Body of pancreas (tissue), 4 donors: ENCODE measurements around the gene HABP4. TPM values are rescaled to one million over a fixed set of nuclear protein-coding genes. Genes with fewer than 3 reads are reported as not detected.

Experiments used
- ATAC-seq: fragments of 150-250 bp; one replicate; pipeline ENCODE4 v1.9.1; 2016
- DNase-seq, 4 donors: peaks; one replicate each; pipeline ENCODE4 v3.0.0-alpha.2; 2019
- H3K27ac ChIP-seq, 4 donors: fragments of 200-600 bp; sonication (generic); 1 replicate in 3 of 4; 2 replicates in 1 of 4; pipeline versions ENCODE4 v1.5.1 to v1.6.1; 2016 to 2019; ENCODE audit warnings: mild to moderate bottlenecking in 1 of 4, mixed read lengths in 1 of 4, moderate library complexity in 1 of 4
- H3K27me3 ChIP-seq, 2 donors: fragments of 200-600 bp; sonication (generic); one replicate each; pipeline ENCODE4 v1.6.0; 2016; ENCODE audit warnings: mild to moderate bottlenecking in 1 of 2
- H3K36me3 ChIP-seq, 2 donors: fragments of 200-600 bp; sonication (generic); replicated peaks in 1 of 2; 2 replicates each; pipeline ENCODE4 v1.5.1; 2016; ENCODE audit warnings: low read depth in 2 of 2; ENCODE audit not compliant: insufficient read depth in 1 of 2
- H3K4me1 ChIP-seq: fragments of 200-600 bp; sonication (generic); one replicate; pipeline ENCODE4 v1.6.0; 2016
- H3K4me3 ChIP-seq, 2 donors: fragments of 200-600 bp; sonication (generic); 1 replicate in 1 of 2; 2 replicates in 1 of 2; pipeline ENCODE4 v1.5.1; 2016 to 2019
- H3K9me3 ChIP-seq, 3 donors: fragments of 200-600 bp; sonication (generic); 1 replicate in 2 of 3; 2 replicates in 1 of 3; pipeline ENCODE4 v1.5.1; 2016
- POLR2A ChIP-seq, 3 donors: fragments of 450-650 bp; IDR thresholded peaks; one replicate each; pipeline ENCODE4 v1.6.1; 2016; ENCODE audit warnings: antibody characterized with exemption in 3 of 3, mild to moderate bottlenecking in 2 of 3
- WGBS, 2 donors: methylation state at CpG; one replicate each; pipeline ENCODE4 v1.1.5; 2017; 5-methylcytosine and 5-hydroxymethylcytosine counted together
- intact Hi-C: fragments of 100-400 bp; cut with DNase I; formaldehyde crosslinking; loops from one replicate; pipeline ENCODE4 v1.15.1; 2023
- total RNA-seq, 2 donors: library from RNA; depleted of rRNA; stranded (reverse); fragments of >200 nt; gene quantifications; one replicate each; pipeline ENCODE4 v1.1.0, GENCODE V29; 2016
- TF ChIP-seq, protein P1 (sequence below), 7 experiments: fragments of 450-650 bp in 4 of 7; fragments of 200-600 bp in 3 of 7; sonication (generic) in 3 of 7; IDR thresholded peaks; one replicate each; pipeline ENCODE4 v1.5.1; 2016 to 2019; ENCODE audit warnings: antibody characterized with exemption in 7 of 7

Gene HABP4
- total RNA-seq, 2 donors from 2014 or later = 12.2 to 12.5 TPM

DNA sequence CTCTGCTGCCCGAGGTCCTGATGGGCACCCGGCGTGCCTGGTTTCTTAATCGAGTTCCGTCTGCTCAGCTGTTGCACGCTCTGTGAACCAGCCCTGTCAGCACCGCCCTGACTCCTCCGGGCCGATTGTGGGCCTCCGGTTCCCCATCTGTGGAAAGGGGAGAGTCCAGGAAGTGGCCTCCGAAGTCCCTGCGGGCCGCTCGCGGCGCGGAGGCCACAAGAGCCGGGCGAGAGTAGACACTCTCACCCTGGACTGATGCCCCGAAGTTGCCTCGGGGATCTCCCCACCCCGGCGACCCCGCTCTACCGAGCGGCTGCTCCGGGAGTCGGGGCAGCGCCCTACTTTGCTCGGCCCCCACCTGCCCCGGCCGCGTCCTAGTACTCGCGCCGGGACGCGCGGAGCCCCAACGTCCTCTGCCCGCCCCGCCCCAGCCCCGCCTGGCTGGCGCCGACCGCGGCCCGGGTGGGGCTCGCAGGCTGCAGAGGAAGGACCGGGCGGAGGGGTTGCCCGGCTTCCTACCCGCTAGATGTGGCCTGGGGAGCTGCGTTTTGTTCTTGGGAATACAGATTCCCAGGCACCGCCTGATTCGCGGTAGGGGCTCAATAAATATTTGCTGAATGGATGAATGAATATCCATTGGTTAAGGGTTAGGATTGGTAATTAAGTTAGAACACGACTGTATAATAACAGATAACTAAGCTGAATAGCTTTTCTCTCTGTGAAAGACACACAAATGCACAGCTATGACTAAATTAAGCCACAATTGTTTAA is 30.9 kb upstream of the HABP4 start:
- ATAC-seq (peak; percentile 43), DNase-seq (peak; percentile 60 to 76 (median 62))
- intact Hi-C loops = no loop called here

DNA sequence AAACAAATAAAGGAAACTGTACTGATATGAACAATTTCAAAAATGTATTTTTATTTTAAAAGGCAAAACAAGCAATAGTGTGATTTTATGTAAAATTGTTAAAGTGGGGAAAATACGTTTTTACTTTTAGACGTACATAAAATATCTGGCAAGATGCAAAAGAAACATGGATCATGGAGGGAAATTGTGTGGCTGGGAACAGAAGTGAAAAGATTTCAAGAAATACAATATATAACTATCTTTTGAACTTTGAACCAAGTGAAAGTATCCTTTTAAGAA is 30.3 kb upstream of the HABP4 start:
- H3K36me3 ChIP-seq = no peaks in the 10 kb centered on the region
- H3K4me1 ChIP-seq = peaks cover 29% of the 10 kb centered on the region
- 23 to 32% methylated on average over 2 of the region's 2 CpGs for WGBS, 2 donors
- no peaks in the 10 kb centered on the region for H3K9me3 ChIP-seq
- ATAC-seq (no peak), DNase-seq (no peak)
- peak overlapping the region in 3 of 4 donors; percentile 96 to 99 (median 97) for H3K27ac ChIP-seq
- intact Hi-C loops = no loop called here
- no peaks in the 10 kb centered on the region for H3K27me3 ChIP-seq
- TF ChIP-seq POLR2A (IDR thresholded peaks at IDR 0.05) = no peak
- TF ChIP-seq, protein P1, sequence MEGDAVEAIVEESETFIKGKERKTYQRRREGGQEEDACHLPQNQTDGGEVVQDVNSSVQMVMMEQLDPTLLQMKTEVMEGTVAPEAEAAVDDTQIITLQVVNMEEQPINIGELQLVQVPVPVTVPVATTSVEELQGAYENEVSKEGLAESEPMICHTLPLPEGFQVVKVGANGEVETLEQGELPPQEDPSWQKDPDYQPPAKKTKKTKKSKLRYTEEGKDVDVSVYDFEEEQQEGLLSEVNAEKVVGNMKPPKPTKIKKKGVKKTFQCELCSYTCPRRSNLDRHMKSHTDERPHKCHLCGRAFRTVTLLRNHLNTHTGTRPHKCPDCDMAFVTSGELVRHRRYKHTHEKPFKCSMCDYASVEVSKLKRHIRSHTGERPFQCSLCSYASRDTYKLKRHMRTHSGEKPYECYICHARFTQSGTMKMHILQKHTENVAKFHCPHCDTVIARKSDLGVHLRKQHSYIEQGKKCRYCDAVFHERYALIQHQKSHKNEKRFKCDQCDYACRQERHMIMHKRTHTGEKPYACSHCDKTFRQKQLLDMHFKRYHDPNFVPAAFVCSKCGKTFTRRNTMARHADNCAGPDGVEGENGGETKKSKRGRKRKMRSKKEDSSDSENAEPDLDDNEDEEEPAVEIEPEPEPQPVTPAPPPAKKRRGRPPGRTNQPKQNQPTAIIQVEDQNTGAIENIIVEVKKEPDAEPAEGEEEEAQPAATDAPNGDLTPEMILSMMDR (IDR thresholded peaks at IDR 0.05) = no peak
- H3K4me3 ChIP-seq = no peak overlapping the region

More for the DNA sequence above, 30.9 kb upstream of the HABP4 start:
- Histone ChIP-seq H3K27me3 (no peaks in the 10 kb centered on the region), H3K9me3 (no peaks in the 10 kb centered on the region), H3K27ac (peak overlapping the region; percentile 96 to 99 (median 97)), H3K4me3 (peak overlapping the region; percentile 41 to 85), H3K4me1 (peaks cover 29% of the 10 kb centered on the region), H3K36me3 (no peaks in the 10 kb centered on the region)
- 0% methylated on average over 14 to 48 of the region's 58 CpGs for WGBS, 2 donors
- TF ChIP-seq, protein P1 (IDR thresholded peaks at IDR 0.05) = peak in 1 of 7 experiments; percentile 12
- TF ChIP-seq POLR2A (IDR thresholded peaks at IDR 0.05) = peak; percentile 50 to 79 (median 76)

DNA sequence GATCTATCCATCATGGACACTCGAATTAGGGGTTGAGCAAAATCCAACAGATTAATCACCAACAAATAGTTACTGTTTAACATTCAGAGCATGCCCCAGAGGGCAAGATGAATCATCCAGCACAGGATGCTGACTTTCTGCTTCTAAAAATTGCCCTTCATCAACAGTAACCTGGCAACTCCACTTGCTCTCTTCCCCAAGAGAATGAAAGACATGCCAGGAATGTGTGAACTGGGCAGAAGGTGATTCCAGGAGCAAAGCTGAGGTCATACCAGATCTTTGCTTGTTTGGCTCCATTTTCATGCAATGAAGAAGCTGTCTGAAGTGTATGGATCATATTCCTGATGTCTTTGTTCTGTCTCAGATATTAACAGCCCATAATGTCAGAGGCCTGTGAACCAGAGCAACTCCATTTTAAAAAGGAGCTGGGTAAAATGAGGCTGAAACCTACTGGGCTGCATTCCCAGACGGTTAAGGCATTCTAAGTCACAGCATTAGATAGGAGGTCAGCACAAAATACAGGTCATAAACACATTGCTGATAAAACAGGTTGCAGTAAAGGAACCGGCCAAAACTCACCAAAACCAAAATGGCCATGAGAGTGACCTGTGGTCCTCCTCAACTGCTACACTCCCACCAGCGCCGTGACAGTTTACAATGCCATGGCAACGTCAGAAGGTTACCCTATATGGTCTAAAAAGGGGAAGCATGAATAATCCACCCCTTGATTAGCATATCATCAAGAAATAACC is 29.3 kb upstream of the HABP4 start:
- TF ChIP-seq, protein P1 (IDR thresholded peaks at IDR 0.05) = no peak
- no peak for TF ChIP-seq POLR2A (IDR thresholded peaks at IDR 0.05)
- peak; percentile 15 for ATAC-seq
- 42 to 47% methylated on average over 6 of the region's 6 CpGs for WGBS, 2 donors

DNA sequence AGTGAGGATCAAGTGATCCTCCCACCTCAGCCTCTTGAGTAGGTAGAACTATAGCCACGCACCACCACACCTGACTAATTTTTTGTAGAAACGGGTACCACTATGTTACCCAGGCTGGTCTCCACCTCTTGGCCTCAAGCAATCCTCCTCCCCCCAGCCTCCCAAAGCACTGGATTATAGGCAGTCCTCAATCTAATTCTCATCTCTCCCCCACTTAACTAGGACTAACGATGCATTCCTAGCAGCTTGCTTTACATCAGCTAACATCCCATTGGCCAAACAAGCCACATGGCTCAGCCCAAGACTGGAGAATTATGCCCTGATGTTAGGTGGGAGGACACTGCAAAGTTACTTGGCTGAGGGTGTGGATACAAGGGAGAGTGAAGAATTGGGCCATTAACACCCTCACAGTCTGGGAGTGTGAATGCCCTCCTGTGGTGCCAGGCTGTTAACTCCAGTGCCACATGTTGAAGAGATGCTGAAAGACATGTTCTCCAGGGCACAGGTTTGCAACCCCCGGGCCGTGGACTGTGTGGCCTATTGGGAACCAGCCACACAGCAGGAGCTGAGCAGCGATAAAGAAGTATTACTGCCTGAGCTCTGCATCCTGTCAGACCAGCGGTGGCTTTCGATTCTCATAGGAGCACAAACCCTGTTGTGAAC is 26.5 kb upstream of the HABP4 start:
- intact Hi-C loops = no loop called here
- Histone ChIP-seq H3K27me3 (no peaks in the 10 kb centered on the region), H3K36me3 (no peaks in the 10 kb centered on the region), H3K4me3 (no peak overlapping the region), H3K27ac (no peak overlapping the region), H3K9me3 (no peaks in the 10 kb centered on the region), H3K4me1 (peaks cover 23% of the 10 kb centered on the region)
- DNase-seq = no peak
- WGBS, 2 donors = 73 to 90% methylated on average over 3 to 8 of the region's 8 CpGs
- no peak for TF ChIP-seq POLR2A (IDR thresholded peaks at IDR 0.05)
- TF ChIP-seq, protein P1 (IDR thresholded peaks at IDR 0.05) = no peak
- no peak for ATAC-seq

More for the DNA sequence above, 29.3 kb upstream of the HABP4 start:
- Histone ChIP-seq H3K4me1 (peaks cover 29% of the 10 kb centered on the region), H3K27ac (peak overlapping the region; percentile 62 to 99 (median 96)), H3K4me3 (no peak overlapping the region), H3K36me3 (no peaks in the 10 kb centered on the region), H3K27me3 (no peaks in the 10 kb centered on the region), H3K9me3 (no peaks in the 10 kb centered on the region)
- DNase-seq = peak; percentile 31 to 77 (median 51)
- intact Hi-C loops = no loop called here
